NK-92 (cell line): Measurements from ENCODE around the gene PNP.
A peak's percentile ranks its signal among the peaks of the same experiment; 100 is the strongest.

Experiments
- DNase-seq: peaks from one replicate; lab custom pipeline; 2025; ENCODE audit not compliant: unreplicated experiment; lab: John Stamatoyannopoulos, UW

PNP gene

GRCh38 chr14:20454516-20455354 is 14.5 kb upstream of the PNP start, which contains the start of the genes APEX1 and OSGEP:
APEX1 (plus strand) TSS chr14:20455226; CDS start chr14:20455646, 420 bp downstream.
OSGEP (minus strand) TSS chr14:20454812; CDS start chr14:20454683, 129 bp downstream.
- peak; percentile 88 for DNase-seq

- DNase-seq, result peak; percentile 31
Observed at GRCh38 chr14:20455355-20456300, 13.6 kb upstream of the PNP start.

GRCh38 chr14:20456971-20457370 is 12.2 kb upstream of the PNP start:
- no peak for DNase-seq

DNA sequence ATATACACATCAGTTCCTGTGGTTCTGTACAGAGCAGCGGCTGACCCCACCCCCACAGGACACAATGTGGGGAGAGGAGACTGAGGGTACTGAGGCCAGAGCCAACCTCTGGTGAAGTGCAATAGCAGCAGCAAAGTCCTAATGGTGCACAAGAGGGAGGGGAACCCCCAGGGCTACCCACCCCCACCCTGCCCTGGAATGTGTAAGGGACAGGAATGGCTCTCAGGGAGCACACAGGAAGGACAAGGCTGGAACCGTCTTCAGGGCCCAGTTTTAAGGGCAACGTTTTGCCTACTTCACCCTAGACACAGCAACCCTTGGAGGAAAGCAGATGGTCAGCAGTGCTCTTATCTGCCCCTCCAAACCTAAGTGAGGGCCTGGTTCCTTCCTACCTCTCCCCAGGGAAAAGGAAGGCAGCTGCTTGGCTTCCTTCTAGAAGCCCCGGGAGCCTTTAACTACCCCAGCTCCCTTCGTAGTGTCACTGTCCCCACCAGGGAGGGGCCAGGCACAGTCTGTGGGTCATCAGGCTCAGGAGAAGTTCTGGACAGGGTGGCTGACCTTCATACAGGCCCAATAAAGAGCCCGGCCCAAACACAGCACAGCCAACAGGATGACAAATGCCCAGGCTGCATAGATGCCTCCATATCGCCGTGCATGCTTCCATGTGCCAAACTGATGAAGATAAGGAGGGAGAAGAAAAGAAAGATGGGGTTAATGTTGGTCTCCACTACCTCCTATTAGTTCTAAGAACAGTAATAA is 11.0 kb upstream of the PNP start:
- no peak for DNase-seq

DNA sequence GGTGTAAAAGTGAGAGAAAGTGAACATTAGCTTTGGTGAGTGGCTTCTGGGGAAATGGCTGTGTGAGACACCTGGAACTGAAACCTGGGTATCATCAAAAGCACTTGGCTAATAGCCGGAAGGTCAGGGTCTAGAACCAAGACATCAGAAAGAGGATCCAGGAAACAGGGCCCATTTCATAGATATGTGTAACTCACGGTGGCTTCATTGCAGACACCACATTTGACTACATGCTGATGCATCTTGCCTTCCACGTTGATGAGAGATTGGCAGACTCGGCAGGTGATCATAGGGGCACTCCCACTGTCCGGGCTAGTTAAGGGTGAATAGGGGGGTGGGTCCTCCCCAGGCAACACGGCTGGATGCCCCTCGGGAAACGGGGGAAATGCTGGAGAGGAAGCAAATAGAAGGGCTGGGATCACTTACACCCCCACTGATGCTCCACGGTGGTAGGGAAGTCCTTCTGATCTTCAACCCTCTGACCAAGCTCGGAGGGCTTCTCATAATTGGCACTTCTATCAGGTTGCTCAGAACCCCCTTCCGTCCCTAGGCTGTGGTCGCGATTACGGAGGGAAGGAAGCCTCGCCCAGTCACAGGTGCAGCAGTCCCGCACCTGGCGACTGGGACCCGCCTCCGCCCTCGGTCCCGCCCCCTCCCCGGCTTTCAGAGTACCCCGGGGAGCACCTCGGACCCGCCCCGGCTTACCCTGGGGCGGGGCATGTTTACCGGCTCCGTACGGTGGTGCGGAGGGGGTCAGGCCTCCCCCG is 8.6 kb upstream of the PNP start:
- DNase-seq, result no peak

DNA sequence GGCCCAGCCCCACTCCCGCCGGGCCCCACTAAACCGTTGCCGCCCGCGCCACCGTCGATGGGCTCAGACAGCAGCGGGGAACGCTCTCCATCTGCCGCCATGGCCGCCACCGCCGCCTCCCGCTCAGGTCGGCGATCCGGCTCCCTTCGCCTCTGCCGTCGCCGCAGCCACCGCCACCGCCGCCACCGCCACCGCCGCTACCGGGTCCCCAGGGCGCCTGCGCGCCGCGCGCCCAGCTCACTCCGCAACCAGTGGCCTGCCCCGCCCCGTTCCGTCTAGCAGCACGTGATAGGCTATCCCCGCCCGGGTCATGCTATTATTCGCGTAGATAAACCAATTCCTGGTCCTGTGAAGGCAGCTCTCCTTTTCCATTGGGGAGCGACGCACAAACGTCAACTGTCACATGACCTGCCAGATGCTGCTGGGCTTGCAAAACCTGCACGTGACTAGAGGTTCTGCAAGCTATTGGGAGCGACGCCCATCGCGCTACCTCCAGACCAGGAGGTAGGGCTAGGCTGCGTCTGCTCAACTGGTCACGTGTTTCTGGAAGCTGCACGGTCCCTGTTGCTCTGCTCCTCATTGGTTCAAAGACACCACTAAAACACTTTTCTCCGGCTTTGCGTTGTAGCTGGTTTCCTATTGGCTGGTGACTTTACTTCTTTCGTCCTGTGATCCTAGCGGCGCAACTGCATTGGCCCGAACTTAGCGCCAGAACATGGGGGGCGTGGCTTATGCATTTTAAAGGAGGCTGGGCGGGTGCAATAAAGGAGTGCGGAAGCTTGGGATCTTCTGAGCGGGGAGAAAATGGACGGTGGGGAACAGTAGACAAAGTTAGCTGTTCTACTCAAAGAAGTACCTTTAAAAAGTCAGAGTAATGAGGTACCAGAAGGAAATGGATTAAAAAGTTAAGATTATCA is 7.7 kb upstream of the PNP start, which contains the start of gene PIP4P1:
TSS of gene PIP4P1 (minus strand) at position 210 of the 917 bp plus-strand sequence. CDS start at position 101, 109 bp downstream.
- peak; percentile 93 for DNase-seq

DNA sequence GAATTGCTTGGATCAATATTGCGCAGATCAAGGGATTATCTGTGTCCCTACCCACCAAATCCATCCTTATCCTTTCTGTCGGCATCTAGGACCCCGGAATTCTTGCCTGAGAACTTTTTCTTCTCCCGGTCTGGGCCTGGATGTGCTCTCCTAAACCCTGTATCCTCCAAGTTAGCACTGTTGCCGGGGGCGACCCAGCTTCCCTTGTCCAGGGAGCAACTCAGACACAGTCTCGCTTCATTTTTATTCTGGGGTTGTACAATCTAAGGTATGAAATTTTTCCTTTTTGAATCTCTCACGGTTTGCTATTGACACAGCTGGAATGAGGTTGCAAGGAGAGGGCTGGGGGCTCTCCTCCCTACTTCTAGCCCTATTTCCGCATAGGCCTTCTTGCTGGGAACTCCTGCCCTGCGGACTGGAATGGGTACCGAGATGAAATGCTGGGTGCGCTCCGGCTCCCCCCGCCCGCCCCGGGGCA is 403 bp upstream of the PNP start:
- no peak for DNase-seq

- no peak for DNase-seq
Observed at GRCh38 chr14:20469890-20470602, 840 bp downstream of the PNP start.

- no peak for DNase-seq
Observed at GRCh38 chr14:20470603-20470901, 1.3 kb downstream of the PNP start.

DNA sequence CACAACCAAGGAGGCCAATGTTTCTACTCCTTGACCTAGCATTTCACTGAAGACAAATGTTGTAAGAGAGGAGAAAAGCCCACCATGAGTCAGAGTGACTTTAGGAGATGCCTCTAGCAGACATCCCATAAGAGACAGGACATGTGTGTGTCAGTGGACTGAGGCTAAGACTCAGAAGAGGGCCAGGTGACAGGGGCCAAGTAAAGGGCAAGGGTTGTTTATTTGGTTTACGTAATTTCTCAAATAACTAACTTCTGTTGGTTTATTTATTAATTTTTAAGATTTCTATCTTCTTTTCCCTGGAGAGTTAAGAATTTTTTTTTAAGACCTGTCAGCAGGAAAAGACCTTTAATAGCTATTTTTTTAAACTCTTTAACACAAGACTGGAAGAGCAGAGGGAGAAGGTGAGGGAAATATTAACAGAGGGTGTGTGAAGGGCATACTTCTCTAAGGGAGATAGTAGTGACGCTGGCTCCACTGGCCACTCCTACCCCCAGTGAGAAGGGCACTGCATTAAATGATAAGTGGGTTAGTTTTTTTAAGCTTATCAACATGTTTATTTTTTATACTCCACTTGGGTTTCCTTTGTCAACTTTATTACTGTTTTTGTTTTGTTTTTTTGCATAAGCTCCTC is 3.4 kb downstream of the PNP start:
- DNase-seq, result no peak

GRCh38 chr14:20476776-20477175 is 7.6 kb downstream of the PNP start:
- no peak for DNase-seq

DNA sequence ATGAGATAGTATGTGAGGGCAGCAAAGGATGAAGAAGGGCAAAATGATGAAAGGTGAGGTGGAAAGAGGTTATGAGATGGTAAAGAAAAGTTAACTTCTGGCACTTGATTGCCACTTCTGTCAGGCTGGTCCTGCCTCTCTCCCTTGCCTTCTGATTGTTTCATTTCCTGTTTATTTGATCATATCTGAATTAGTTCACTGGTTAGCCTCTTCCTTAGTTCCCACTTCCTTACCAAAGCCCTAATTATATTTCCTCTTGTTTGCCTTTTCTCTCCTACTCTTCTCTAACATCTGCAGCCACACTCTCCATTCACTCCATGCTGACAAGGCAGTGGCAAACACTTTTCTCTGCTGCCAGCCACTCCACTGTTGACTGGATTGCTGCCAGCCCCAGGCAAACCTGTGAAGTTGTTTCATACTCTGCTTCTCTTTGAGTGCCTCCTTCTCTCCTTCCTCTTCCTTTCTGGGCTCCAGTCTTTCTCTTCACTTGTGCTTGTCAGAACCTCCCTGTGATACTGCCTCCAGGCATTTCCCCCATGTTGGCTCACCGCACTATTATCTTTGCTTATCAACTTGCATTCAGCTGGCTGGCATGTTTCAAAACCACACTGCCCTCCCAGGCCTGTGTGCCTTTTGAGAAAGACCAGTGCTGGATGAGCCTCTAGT is 8.1 kb downstream of the PNP start:
- DNase-seq, result no peak

- no peak for DNase-seq
Observed at GRCh38 chr14:20478894-20479293, 9.7 kb downstream of the PNP start.

- DNase-seq, result no peak
Observed at GRCh38 chr14:20482382-20482781, 13.2 kb downstream of the PNP start.

GRCh38 chr14:20485900-20486299 is 16.7 kb downstream of the PNP start:
- no peak for DNase-seq

DNA sequence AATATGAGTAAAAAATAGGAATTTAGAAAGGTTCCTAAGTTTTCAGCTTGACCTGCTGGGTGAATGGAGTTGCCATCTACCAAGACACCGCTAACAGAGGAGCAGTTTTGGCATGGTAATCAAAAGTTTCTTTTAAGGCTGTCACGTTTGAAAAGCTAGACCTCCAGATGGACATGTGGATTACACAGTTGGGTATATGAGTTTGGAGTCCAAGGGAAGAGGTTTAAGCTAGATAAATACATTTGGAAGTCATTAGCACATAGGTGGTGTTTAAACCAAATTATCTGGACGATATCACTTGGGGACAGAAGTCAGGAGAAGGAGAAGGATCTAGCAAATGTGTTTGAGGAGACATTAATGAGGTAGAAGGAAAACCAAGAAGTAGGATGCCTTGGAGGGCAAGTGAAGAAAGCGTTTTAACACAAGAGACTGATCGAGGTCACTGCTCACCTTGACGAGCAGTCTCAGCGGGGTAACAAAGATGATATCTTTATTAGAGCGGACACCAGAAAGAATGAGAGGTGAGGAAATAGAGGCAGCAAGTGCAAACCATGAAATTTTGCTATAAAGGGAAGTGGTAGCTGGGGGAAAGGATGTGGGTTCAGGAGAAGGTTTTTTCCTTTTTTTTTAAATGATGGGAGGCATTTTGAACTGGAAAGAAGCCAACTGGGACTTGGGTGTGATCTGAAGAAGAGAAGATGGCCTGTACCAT is 17.6 kb downstream of the PNP start:
- DNase-seq, result no peak

DNA sequence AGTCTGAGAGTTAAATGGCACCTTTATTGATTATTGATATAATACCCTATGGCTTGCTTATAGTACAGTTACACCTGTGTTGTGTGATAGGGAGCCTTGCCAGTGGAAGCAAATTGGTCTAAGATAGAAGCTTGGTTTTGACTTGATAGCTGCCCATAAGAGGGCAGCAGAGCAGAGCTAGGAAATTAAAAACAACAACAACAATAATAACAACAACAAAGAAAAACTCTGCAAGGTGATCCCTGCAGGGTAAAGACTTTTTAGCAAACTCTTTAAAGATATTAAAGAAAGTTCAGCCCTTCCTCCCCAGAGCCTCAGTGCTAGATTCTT is 18.2 kb downstream of the PNP start:
- DNase-seq, result no peak
